GM18505 (cell line): ENCODE measurements around the gene HPX.

Experiments
- ATAC-seq: cut with Tn5 transposase; IDR thresholded peaks from one replicate; pipeline ENCODE4 v1.9.1; 2021; ENCODE audit not compliant: unreplicated experiment
- POLR2A ChIP-seq: IDR thresholded peaks from 4 replicates; pipeline ENCODE4 v1.6.1; 2011; ENCODE audit warnings: borderline replicate concordance; ENCODE audit not compliant: insufficient read depth, insufficient read length; ENCODE audit errors: extremely low read depth

HPX gene

DNA sequence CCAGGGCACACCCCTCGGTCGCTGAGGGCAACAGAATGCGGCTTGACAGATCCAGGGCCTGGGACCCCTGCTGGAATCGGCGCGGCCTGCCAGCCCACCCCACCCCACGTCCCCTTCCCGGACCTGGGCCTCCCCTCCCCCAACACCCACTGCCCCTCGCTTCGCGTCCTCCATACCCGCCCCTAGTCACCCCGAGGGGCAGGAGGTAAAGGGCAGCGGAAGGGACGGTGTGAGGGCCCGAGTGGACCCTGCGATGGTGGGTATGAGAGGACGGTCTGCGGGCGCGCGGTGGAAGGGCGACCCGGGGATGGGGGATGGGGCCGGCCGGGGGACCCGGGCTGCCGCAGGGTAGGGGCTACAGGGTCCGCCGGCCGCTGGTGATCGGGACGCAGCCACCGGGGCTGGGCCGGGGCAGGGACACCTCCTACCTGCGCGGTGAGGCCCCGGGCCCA, 22.2 kb downstream of the HPX start:
- no peak for TF ChIP-seq POLR2A
- ATAC-seq = peak; percentile 28

DNA sequence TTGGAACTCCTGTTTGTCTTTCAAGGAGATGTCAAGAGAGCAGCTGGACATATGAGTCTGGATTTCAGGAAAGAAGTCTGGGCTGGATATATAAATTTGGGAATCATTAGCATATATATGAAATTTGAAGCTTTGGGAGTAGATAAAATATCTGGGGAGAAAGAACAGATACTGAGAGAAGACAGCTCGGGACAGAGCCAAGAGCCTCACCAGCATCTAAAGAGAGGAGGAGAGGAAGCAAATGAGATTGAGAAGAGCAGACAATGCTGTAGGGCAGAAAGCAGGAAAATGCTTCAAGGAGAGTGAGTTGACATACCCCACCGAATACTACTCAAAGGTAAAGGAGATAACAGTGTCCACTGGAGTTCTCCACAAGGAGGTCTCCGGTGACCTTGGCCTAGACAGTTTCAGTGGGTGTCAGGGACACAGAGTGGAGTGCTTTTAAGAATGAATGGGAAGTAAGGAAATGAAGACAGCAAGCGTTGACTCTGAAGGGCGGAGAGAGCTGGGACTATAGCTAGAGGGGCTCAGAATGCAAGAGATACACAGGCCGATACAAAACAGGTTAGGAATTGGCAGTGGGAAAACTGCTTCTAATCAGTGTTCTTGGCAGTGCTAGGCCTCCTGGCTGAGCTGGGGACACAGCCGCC, 22.8 kb downstream of the HPX start:
- ATAC-seq = no peak
- TF ChIP-seq POLR2A = no peak

DNA sequence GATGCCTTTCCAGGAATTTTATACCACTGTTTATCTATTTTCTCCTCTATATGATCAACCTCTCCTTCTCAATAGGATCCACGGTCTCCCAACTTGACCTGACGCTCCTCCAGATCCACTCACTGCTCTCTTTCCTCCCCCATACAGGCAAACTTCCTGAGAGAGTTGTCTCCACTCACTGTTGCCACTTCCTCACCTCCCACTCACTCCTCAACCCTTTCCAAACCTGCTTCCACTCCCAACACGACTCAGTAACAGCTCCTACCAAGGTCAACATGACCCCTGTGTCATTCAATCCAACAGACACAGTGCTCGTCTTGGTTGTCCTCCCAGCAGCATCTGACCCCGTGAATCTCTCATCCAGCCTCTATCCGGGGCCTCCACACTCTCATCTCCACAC, 25.0 kb downstream of the HPX start:
- no peak for TF ChIP-seq POLR2A
- ATAC-seq = no peak

DNA sequence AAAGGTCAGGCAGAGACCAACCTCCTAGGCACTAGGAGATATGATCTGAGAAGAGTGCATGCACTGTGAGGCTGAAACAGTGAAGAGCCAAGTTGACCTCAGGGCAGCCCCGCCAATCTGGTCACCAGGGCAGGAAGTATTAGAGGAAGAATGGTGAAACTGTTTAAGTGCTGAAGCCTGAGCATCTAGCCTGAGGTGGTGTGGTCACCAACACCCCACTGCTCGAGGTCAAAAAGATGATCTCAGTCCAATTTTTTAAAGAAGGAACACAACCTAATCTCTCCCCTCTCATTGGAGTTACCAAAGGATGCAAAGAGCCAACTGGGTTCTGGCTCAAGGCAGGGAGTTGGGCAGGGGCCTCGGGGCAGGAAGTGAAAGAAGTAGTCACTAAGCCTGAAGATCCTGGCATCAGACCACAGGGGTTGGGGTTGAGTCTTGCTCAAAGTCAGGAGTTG, 25.9 kb downstream of the HPX start:
- TF ChIP-seq POLR2A = no peak
- ATAC-seq = no peak

DNA sequence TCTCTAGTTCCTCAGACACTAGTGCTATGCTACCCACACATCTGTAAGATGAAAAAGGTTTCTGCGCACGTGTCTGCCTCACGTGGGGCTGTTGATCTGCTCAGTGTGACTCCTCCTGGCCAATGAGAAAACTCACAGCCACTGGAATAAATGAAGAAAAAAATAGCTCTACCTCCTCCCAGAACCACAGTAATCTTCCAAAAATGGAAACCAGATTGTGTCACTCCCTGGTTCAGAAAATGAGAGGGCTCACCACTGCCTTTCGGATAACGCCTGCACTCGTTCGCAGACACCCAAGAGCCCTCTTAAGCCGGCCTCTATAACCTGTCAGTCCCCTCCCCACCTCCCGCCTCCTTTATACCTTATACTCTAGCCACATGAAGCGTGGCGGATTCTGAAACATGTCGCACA, 27.0 kb downstream of the HPX start:
- TF ChIP-seq POLR2A = no peak
- ATAC-seq = no peak

DNA sequence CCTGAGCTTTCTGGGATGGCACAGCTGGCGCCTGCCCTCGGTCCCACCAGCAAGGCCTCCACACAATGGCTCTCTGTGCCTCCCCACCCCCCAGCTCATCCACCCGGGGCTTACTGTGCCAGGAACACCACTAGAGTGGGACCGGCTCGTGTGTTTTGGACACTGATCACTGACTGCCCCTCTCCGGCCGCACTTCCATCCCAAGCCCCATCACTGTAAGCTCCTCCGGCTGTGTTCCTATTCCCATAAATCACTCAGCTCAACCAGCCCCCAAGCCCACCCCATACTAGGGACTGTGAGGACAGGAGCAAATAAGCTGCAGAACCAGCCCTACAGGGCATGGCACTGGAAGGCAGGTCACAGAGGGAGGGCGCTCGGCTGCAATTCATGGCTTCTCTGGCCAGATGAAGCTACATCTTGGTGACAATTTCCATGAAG, 29.2 kb downstream of the HPX start:
- no peak for TF ChIP-seq POLR2A
- no peak for ATAC-seq

DNA sequence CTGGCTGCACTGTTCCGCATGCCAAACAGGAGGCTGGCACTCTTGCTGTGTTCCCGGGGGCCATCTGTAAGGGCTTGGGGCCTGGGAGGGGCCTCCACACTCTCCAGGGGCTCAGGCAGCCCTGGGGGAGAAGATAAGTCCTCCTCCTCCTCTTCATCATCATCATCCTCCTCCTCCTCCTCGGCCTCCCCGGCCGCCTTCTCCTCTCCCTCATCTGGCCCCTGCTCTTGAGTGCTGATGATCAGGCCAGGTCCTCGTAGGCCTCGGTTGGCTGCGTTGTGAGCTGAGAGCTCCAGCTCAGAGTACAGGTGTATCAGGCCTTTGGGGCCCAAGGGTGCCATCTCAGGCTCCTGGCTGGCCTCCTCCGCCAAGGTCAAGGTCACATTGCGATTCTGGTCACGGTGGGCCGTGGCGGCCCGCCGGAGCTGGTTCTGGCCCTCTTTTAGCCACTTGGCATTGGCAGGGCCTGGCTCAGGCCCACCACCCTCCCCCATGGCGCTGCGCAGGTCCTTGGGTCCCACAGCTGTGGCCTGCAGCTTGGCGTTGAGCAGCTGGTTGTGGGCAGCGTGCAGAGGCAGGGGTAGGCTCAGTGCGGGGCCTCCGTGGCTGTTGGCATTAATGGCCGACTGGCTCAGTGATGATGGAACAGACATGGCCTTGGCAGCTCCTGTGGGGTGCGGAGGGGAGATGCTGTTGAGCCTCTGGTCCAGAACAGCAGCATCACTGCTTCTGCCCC, 29.9 kb downstream of the HPX start:
- no peak for ATAC-seq
- no peak for TF ChIP-seq POLR2A

DNA sequence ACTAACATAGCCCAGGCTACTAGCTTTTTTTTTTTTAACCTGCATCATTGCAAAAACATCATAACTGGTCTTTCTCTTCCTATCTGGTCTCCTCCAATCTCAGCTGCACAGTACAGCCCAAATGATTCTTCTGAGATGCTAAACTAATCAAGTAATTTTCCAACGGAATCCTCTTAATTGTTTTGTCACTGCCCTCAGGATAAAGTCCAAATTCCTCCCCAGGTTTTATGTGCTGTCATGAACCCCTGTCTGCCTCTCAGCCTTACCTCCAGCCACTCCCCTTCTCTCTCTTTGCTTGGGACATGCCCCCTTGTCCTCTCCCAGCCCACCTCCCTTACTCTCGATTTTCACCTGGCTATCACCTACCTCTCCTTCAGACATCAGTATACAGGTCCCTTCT, 34.4 kb downstream of the HPX start:
- no peak for TF ChIP-seq POLR2A
- ATAC-seq = no peak

DNA sequence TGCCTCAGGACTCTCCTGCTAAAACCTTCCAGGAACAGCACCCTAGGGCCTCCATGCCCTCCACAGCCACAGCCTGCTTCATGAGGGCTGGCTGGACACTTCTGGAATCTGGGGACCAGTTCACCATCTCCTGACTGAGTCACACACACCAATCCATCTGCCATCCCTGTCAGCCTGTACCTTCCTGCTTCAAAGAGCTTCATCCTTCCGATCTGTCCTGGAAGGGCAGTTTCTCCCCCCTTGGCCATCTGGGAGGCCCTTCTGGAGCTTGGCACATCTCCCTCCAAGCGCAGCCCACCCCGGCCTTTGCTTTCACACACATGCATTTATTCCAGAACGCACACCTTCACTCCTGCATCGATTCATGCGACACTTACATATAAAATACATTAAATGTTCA, 34.9 kb downstream of the HPX start:
- no peak for ATAC-seq

DNA sequence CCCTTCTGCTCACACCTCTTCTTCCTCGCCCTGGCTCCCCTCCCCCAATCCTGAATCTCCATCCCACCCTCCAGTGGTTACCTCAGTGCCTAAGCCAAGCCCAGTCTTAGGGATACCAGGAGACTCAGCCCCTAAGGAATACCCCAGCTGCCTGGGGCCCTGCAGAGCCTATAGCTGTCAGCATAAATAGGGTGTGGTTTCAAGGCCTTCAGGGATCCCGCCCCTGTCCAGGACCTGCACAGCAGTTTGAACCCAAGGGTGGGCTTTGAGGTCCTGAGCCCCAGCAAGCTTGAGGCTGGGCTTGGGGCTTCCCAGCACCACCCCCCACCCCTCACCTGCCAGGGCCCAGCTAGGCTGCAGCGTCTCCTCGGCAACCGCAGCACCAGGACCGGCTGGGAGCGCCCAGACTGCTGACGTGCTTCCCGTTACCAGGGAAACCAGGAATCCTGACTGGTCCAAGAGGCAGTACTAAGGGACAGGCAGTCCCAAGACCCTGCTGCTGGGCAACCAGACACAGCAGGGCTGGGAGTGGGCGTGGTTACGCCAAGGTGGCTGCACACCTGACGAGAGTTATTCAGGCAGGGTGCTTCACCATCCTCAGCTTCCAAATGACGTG, 35.6 kb downstream of the HPX start:
- no peak for ATAC-seq

More for the DNA sequence above, 34.9 kb downstream of the HPX start:
- TF ChIP-seq POLR2A = no peak

DNA sequence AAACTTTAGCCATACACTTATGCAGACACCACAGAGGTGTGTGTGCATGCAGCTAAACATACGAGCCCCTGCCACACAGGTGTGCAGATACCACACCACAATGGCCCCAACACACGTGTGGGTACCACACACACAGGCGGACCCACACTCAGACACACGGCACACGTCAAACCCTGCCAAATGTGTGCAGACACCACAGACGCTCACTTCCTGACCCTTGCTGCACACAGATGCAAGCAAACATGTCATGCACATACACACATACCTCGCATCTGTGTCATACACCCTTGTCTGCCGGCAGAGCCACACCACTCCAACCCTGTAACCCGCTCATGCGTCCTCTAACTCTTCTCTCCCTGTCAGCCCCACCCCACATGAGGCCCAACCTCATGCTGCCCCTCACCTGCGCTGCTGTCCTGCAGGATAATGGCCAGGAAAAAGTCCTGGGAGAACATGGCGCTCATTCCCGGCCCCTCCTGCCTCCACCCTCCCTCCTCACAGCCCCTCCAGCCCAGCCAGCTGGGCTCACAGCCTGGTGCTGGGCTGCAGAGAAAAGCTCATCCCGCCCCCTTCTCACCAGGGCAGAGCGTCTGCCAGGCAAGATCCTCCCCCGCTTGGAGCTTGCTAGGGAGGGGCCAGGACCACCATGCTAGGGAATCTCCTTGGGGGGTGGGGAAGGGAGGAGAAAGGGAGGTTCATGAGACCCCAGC, 36.3 kb downstream of the HPX start:
- TF ChIP-seq POLR2A = no peak
- ATAC-seq = no peak

More for the DNA sequence above, 35.6 kb downstream of the HPX start:
- TF ChIP-seq POLR2A = no peak

DNA sequence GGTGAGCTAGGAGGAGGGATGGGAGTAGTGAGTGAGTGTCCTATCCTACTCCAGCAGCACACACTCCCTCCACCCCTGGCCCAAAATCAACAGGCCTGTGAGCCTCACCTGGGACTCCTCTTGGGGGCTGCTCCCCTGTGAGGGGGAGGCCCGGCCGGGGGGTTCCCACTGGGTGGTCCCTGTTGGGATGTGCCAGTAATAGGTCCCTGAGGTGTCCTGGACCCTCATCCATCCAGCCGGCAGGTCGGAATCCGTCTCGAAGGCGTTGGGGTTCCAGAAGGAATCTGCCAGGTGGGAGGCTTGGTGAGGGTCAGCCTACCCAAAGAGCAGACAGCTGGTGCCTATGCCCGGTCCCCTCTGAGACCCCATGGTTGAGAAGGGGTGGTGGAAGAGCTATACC, 37.2 kb downstream of the HPX start:
- TF ChIP-seq POLR2A = no peak
- no peak for ATAC-seq

DNA sequence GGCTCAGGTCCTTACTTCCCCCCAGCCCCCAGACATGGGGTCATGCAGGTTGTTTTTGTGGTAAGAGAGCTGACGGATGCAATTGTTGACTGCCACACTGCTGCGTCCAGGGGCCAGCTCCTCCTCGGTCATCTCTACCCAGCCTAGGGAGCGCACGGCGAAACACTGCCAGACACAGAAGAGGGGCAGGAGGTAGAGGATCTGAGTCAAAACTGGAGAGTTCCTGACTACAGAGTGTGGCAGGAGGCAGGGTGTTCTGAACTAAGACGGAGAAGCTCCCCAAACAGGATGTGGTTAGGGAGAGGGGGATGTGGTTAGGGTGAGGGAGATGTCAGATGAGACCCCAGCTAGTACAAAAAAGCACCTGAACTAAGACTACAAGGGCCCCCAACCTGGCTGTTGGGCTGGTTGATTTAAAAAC, 38.2 kb downstream of the HPX start:
- peak; percentile 94 for ATAC-seq
- peak; percentile 32 for TF ChIP-seq POLR2A

DNA sequence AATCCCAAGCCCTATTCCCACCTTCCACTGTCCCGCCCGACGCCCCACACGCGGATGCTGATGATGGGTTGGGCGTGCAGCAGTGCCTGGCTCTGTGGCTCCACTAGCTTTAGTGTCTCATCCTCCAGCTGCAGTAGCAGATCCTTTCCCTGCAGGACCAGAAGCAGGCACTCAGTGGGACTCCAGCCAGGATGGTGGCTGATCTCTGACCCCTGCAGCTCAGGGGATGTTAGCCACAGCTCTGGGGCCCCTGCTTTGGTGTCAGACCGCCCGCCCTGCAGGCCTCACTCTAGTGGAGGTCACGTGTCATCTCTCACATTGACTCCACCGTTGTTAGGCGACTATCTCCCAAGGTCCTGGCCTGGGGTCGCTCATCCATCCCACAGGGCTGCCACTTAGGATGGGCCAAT, 38.7 kb downstream of the HPX start:
- TF ChIP-seq POLR2A = no peak
- peak; percentile 30 for ATAC-seq

DNA sequence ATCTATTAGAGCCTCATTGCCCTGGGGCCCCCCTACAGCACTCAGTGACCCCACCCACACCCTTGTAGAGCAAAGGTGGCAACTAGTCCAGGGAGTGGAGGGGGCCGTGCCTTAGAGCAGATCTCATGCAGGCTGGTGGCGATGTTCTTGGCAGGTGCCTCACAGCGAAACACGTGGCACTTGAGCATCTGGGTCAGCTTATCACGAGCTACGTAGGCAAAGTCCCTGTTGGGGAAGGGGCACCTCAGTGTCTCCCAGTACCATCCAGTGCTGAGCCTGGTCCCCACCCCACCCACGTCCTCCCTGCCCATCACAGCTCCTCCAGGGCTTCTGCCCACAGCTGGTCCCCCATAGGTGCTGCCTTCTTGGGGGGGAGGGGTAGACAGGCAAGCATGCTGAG, 39.3 kb downstream of the HPX start:
- TF ChIP-seq POLR2A = no peak
- no peak for ATAC-seq
